ENCODE results near the gene RIT2.
"Not testable (repeated sequence)": the region's sequence is repeated elsewhere in the genome, so short reads cannot be mapped to it uniquely, and the experiment has no call there.

- not testable (repeated sequence) for TF ChIP-seq USF1 (CRISPR knock-in tag; IDR thresholded peaks at IDR 0.05); ZNF121 (CRISPR knock-in tag; IDR thresholded peaks at IDR 0.05); CTCF (IDR thresholded peaks at IDR 0.05); E2F4 (CRISPR knock-in tag; IDR thresholded peaks at IDR 0.05; ENCODE audit: borderline replicate concordance, low read depth); ATF2 (CRISPR knock-in tag; IDR thresholded peaks at IDR 0.05; ENCODE audit: borderline replicate concordance, low read depth)
Observed at GRCh38 chr18:42741805-42742347, 373.6 kb downstream of the RIT2 start.

Measured in WTC11 (cell line).